ENCODE results near the gene METTL2A. TPM values are rescaled to one million over a fixed set of nuclear protein-coding genes. Genes with fewer than 3 reads are reported as not detected.
"Not testable (repeated sequence)": the region's sequence is repeated elsewhere in the genome, so short reads cannot be mapped to it uniquely, and the experiment has no call there.

The METTL2A gene
- total and polyA plus RNA-seq, 7 donors, result 9.6 to 28.3 (median 16.4) TPM

- H3K9me3 ChIP-seq, result no peaks in the 10 kb centered on the region
- ATAC-seq, result no peak
Observed at GRCh38 chr17:62444063-62444462, 20.4 kb downstream of the METTL2A start.

DNA sequence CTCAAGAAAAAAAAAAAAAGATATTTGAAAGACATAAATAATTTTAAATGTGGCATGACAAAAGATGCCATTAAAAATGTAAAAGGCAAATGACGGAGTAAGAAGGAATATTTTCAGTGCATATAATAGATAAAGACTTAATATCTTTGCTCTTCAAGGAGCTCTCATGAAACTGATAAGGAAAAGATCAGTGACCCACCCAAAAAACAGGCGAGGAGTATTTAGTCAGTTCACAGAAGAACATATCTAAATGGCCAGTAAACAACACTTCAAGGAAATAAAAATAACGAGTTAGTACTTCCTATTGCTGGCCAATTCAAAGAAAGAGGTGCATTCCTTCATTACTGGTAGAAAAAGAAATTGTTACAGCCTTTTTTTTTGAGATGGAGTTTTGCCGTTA is 22.1 kb downstream of the METTL2A start:
- not testable (repeated sequence) for H3K27ac ChIP-seq
- WGBS, 3 donors, result 90 to 94% (median 94%) methylated on average over 4 of the region's 4 CpGs

More at GRCh38 chr17:62444063-62444462, 20.4 kb downstream of the METTL2A start:
- Histone ChIP-seq H3K27me3 (ENCODE audit: insufficient read depth in 3 of 3, low read length in 2 of 3) (no peaks in the 10 kb centered on the region), H3K36me3 (ENCODE audit: insufficient read depth in 1 of 2, low read depth in 1 of 2) (peaks cover 6 to 91% of the 10 kb centered on the region in 2 donors), H3K4me1 (no peaks in the 10 kb centered on the region), H3K4me3 (no peak overlapping the region), H3K27ac (no peak overlapping the region)
- TF ChIP-seq CTCF (IDR thresholded peaks at IDR 0.05), result no peak
- intact Hi-C loops (cut with DNase I), result no loop called here
- WGBS, 3 donors, result 96 to 98% (median 98%) methylated on average over 4 of the region's 4 CpGs
- no peak for DNase-seq

DNA sequence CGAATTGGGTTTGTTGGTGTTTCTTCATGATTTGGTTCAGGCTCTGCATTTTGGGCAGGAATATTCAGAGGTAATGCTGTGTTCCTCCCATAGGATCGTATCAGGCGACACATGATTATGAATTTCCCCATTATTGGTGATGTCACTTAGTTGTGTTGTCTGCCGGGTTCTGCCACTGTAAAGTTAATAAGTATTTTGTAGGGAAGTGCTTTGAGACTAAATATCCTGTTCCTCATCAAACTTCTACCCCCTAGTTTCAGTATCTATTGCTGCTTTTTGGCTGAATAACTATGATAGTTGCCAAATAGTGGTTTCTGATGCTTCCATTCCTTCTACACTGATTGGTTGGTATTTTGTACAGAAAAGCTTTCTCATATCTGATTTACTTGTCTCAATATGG is 28.5 kb downstream of the METTL2A start:
- H3K27ac ChIP-seq; intact Hi-C loops (cut with DNase I); DNase-seq; H3K27me3 ChIP-seq (ENCODE audit: insufficient read depth in 3 of 3, low read length in 2 of 3); ATAC-seq; H3K9me3 ChIP-seq; H3K4me1 ChIP-seq; H3K4me3 ChIP-seq: not testable (repeated sequence)
- WGBS, 3 donors, result 81 to 98% (median 93%) methylated on average over 4 of the region's 4 CpGs
- H3K36me3 ChIP-seq (ENCODE audit: insufficient read depth in 1 of 2, low read depth in 1 of 2), result peaks cover 0 to 35% of the 10 kb centered on the region in 2 donors

More for the DNA sequence above, 22.1 kb downstream of the METTL2A start:
- H3K27me3 ChIP-seq (ENCODE audit: insufficient read depth in 3 of 3, low read length in 2 of 3); H3K4me1 ChIP-seq; H3K9me3 ChIP-seq; H3K4me3 ChIP-seq; intact Hi-C loops (cut with DNase I); DNase-seq; ATAC-seq: not testable (repeated sequence)
- H3K36me3 ChIP-seq (ENCODE audit: insufficient read depth in 1 of 2, low read depth in 1 of 2), result peaks cover 6 to 93% of the 10 kb centered on the region in 2 donors

DNA sequence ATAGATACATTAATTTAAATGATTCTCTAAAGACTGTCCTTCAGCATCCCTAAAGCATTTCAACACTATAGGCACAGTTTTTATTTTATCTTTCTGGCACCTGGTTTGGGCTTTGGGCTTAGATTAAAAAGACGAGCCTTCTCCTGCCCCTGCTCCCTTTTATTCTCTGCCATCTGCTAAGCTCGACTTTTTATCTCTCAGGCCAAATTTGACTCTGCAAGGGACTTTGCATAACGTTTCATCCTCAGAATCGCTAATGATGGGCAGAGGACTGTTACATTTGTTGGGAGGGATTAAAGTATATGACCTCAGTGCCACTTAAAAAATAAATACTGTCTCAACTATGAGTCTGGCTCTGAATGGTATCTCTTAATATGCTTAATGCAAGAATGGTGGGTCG is 29.3 kb downstream of the METTL2A start:
- H3K36me3 ChIP-seq (ENCODE audit: insufficient read depth in 1 of 2, low read depth in 1 of 2), result peaks cover 0 to 27% of the 10 kb centered on the region in 2 donors
- H3K27ac ChIP-seq; H3K4me1 ChIP-seq; DNase-seq; H3K27me3 ChIP-seq (ENCODE audit: insufficient read depth in 3 of 3, low read length in 2 of 3); ATAC-seq; H3K9me3 ChIP-seq; intact Hi-C loops (cut with DNase I); H3K4me3 ChIP-seq: not testable (repeated sequence)
- WGBS, 3 donors, result 81 to 87% (median 83%) methylated on average over 5 of the region's 5 CpGs

DNA sequence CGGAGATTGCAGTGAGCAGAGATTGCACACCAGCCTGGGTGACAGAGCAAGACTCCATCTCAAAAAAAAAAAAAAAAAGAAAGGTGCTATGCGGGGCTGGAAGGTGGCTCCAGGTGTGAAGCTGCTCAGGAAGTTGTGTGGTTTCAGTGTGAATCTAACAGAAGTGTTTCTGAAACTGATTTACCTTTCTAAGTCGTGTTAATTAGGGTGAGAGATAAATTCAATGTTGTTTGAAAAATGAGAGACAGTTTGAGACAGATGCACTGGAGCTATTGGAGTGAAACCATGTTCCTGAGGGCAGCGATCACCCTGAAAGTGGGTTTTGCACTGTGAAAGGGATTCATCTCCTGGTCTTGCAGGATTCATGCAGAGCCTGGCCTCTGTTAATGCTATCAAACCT is 30.0 kb downstream of the METTL2A start:
- H3K4me3 ChIP-seq; H3K27me3 ChIP-seq (ENCODE audit: insufficient read depth in 3 of 3, low read length in 2 of 3); intact Hi-C loops (cut with DNase I); H3K4me1 ChIP-seq; H3K9me3 ChIP-seq; DNase-seq; ATAC-seq; H3K27ac ChIP-seq: not testable (repeated sequence)
- peaks cover 0 to 21% of the 10 kb centered on the region in 2 donors for H3K36me3 ChIP-seq (ENCODE audit: insufficient read depth in 1 of 2, low read depth in 1 of 2)
- WGBS, 3 donors, result 82 to 90% (median 89%) methylated on average over 4 of the region's 4 CpGs

GRCh38 chr17:62454111-62454510 is 30.4 kb downstream of the METTL2A start:
- intact Hi-C loops (cut with DNase I); ATAC-seq; H3K9me3 ChIP-seq; H3K27me3 ChIP-seq (ENCODE audit: insufficient read depth in 3 of 3, low read length in 2 of 3); H3K4me3 ChIP-seq; H3K27ac ChIP-seq; H3K4me1 ChIP-seq; DNase-seq: not testable (repeated sequence)
- peaks cover 0 to 16% of the 10 kb centered on the region in 2 donors for H3K36me3 ChIP-seq (ENCODE audit: insufficient read depth in 1 of 2, low read depth in 1 of 2)
- 53 to 69% (median 57%) methylated on average over 3 of the region's 3 CpGs for WGBS, 3 donors

GRCh38 chr17:62456016-62456415 is 32.3 kb downstream of the METTL2A start:
- Histone ChIP-seq H3K27ac (no peak overlapping the region), H3K27me3 (ENCODE audit: insufficient read depth in 3 of 3, low read length in 2 of 3) (no peaks in the 10 kb centered on the region), H3K9me3 (no peaks in the 10 kb centered on the region), H3K36me3 (ENCODE audit: insufficient read depth in 1 of 2, low read depth in 1 of 2) (peaks cover 0 to 2% of the 10 kb centered on the region in 2 donors), H3K4me1 (no peaks in the 10 kb centered on the region), H3K4me3 (no peak overlapping the region)
- WGBS, 3 donors, result 91 to 94% (median 92%) methylated on average over 7 of the region's 7 CpGs
- TF ChIP-seq CTCF (IDR thresholded peaks at IDR 0.05), result no peak
- intact Hi-C loops (cut with DNase I), result no loop called here
- no peak for ATAC-seq
- no peak for DNase-seq

DNA sequence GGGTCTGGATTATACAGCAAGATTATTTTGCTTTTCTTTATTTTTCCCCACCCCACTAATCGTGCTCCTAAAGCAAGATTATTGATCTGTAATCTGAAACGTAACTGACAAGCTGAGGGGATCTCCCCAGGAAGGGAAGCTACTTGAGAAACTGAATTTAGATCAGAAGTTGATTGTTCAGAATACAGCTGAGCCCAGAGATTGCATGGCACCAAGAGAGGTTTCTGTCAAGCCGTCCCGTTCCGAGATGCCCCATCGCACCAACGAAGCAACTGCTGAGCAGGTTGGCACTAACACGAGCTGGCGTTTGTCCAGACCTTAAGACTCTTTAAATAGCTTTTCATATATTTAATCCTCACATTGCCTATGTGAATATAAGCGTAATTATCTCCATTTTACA is 34.8 kb downstream of the METTL2A start:
- 58 to 71% (median 63%) methylated on average over 10 of the region's 10 CpGs for WGBS, 3 donors
- not testable (repeated sequence) for DNase-seq, ATAC-seq

GRCh38 chr17:62464422-62464821 is 40.7 kb downstream of the METTL2A start:
- H3K9me3 ChIP-seq; H3K4me3 ChIP-seq; DNase-seq; H3K4me1 ChIP-seq; H3K36me3 ChIP-seq (ENCODE audit: insufficient read depth in 1 of 2, low read depth in 1 of 2); H3K27ac ChIP-seq; ATAC-seq; H3K27me3 ChIP-seq (ENCODE audit: insufficient read depth in 3 of 3, low read length in 2 of 3); intact Hi-C loops (cut with DNase I): not testable (repeated sequence)
- WGBS, 3 donors, result 72 to 88% (median 74%) methylated on average over 3 of the region's 3 CpGs

More for the DNA sequence above, 34.8 kb downstream of the METTL2A start:
- H3K4me3 ChIP-seq; H3K27me3 ChIP-seq (ENCODE audit: insufficient read depth in 3 of 3, low read length in 2 of 3); intact Hi-C loops (cut with DNase I); H3K36me3 ChIP-seq (ENCODE audit: insufficient read depth in 1 of 2, low read depth in 1 of 2); H3K4me1 ChIP-seq; H3K9me3 ChIP-seq; H3K27ac ChIP-seq: not testable (repeated sequence)

- H3K9me3 ChIP-seq; H3K4me1 ChIP-seq; DNase-seq; H3K4me3 ChIP-seq; ATAC-seq; H3K27me3 ChIP-seq (ENCODE audit: insufficient read depth in 3 of 3, low read length in 2 of 3); H3K36me3 ChIP-seq (ENCODE audit: insufficient read depth in 1 of 2, low read depth in 1 of 2); intact Hi-C loops (cut with DNase I); H3K27ac ChIP-seq: not testable (repeated sequence)
- 96 to 97% (median 97%) methylated on average over 7 of the region's 7 CpGs for WGBS, 3 donors
Observed at GRCh38 chr17:62465271-62465670, 41.6 kb downstream of the METTL2A start.
